ENCODE measurements around the gene SYT17. TPM values are rescaled to one million over a fixed set of nuclear protein-coding genes. Genes with fewer than 3 reads are reported as not detected.

The SYT17 gene
- total RNA-seq (1 to 10 TPM in 3 of 9 donors, under 1 TPM in 6; 0.23 to 5.2 (median 0.76) TPM), polyA plus RNA-seq (under 1 TPM; 0.38 to 0.53 TPM)
- long read RNA-seq, donor 1, partial matches to known transcripts, result 0 of 1 reads
- long read RNA-seq, donor 1, other reads (novel, unspliced or antisense), result 1 of 1 reads
- long read RNA-seq, donor 2, result 0 reads
- long read RNA-seq, donor 3, partial matches to known transcripts, result 0 of 1 reads
- long read RNA-seq, donor 3, other reads (novel, unspliced or antisense), result 1 of 1 reads

- peaks cover 0 to 35% (median 15%) of the 10 kb centered on the region in 9 donors for H3K27me3 ChIP-seq
- WGBS, 4 donors, result 0 to 1% (median 1%) methylated on average over 19 to 63 of the region's 63 CpGs
- no peaks in the 10 kb centered on the region for H3K36me3 ChIP-seq
- peaks cover 0 to 21% (median 6%) of the 10 kb centered on the region in 12 donors for H3K4me1 ChIP-seq
- H3K27ac ChIP-seq, result peak within 1 kb of the TSS in 8 of 12 donors; percentile 9 to 63 (median 45)
- TF ChIP-seq POLR2A (IDR thresholded peaks at IDR 0.05), result no peak
- TF ChIP-seq CTCF (IDR thresholded peaks at IDR 0.05), result peak; percentile 60 to 82 (median 72)
- intact Hi-C loops (cut with DNase I), result loop anchor here in 8 of 10 donors (2.0 to 10.0 kb wide), 8 partner anchors 53 to 334 kb away; partner anchors contain the start of gene ITPRIPL2 (in 1 of the 8)
- no peaks in the 10 kb centered on the region for H3K9me3 ChIP-seq
- ATAC-seq (peak in 3 of 4 donors; percentile 88 to 93 (median 93)), DNase-seq (peak; percentile 64 to 86 (median 71))
- H3K4me3 ChIP-seq, result peak within 1 kb of the TSS; percentile 43 to 69 (median 58)
Observed at GRCh38 chr16:19167710-19168370, at the start of gene SYT17. Gene SYT17 (plus strand): TSS chr16:19168240. CDS start chr16:19168647, 407 bp downstream.

GRCh38 chr16:19118938-19119431 is 49.1 kb upstream of the SYT17 start:
- DNase-seq (peak in 4 of 5 donors; percentile 54 to 69 (median 64)), ATAC-seq (peak; percentile 34 to 73 (median 66))
- H3K9me3 ChIP-seq, result no peaks in the 10 kb centered on the region
- TF ChIP-seq CTCF (IDR thresholded peaks at IDR 0.05) (no peak), POLR2A (IDR thresholded peaks at IDR 0.05) (no peak)
- H3K36me3 ChIP-seq, result peaks cover 0 to 56% (median 26%) of the 10 kb centered on the region in 9 donors
- WGBS, 4 donors, result 38 to 45% (median 40%) methylated on average over 6 of the region's 6 CpGs
- peak overlapping the region in 9 of 12 donors; percentile 26 to 92 (median 39) for H3K4me3 ChIP-seq
- intact Hi-C loops (cut with DNase I), result loop anchor here in 1 of 10 donors (10.0 kb wide), 1 partner anchor 46 kb away; the partner anchor contains the start of gene SYT17
- H3K4me1 ChIP-seq, result peaks cover 3 to 63% (median 51%) of the 10 kb centered on the region in 12 donors
- H3K27me3 ChIP-seq, result peaks cover 0 to 8% (median 0%) of the 10 kb centered on the region in 9 donors
- peak overlapping the region; percentile 13 to 96 (median 77) for H3K27ac ChIP-seq

- peaks cover 3 to 63% (median 50%) of the 10 kb centered on the region in 12 donors for H3K4me1 ChIP-seq
- 46 to 59% (median 55%) methylated on average over 5 of the region's 5 CpGs for WGBS, 4 donors
- H3K4me3 ChIP-seq, result peak overlapping the region in 9 of 12 donors; percentile 26 to 92 (median 39)
- TF ChIP-seq POLR2A (IDR thresholded peaks at IDR 0.05) (no peak), CTCF (IDR thresholded peaks at IDR 0.05) (no peak)
- intact Hi-C loops (cut with DNase I), result loop anchor here in 1 of 10 donors (10.0 kb wide), 1 partner anchor 45 kb away; the partner anchor contains the start of gene SYT17
- ATAC-seq (peak in 1 of 4 donors; percentile 57), DNase-seq (no peak)
- H3K9me3 ChIP-seq, result no peaks in the 10 kb centered on the region
- peaks cover 0 to 59% (median 30%) of the 10 kb centered on the region in 9 donors for H3K36me3 ChIP-seq
- H3K27me3 ChIP-seq, result peaks cover 0 to 6% (median 0%) of the 10 kb centered on the region in 9 donors
- H3K27ac ChIP-seq, result peak overlapping the region; percentile 13 to 96 (median 77)
Observed at GRCh38 chr16:19119564-19119963, 48.5 kb upstream of the SYT17 start.
